Endometrium (tissue), 2 donors: ENCODE results near the gene HCST.
"Not testable (repeated sequence)": the region's sequence is repeated elsewhere in the genome, so short reads cannot be mapped to it uniquely, and the experiment has no call there.

Source experiments
- FAIRE-seq: peaks from 2 replicates; lab custom pipeline; 2012; peaks lifted over from hg19 to GRCh38; lab: Jason Lieb, UNC
- donor health status: control.
- donor health status: control.

HCST gene

GRCh38 chr19:35879770-35880317 is 22.5 kb upstream of the HCST start:
- FAIRE-seq: peak; percentile 41

DNA sequence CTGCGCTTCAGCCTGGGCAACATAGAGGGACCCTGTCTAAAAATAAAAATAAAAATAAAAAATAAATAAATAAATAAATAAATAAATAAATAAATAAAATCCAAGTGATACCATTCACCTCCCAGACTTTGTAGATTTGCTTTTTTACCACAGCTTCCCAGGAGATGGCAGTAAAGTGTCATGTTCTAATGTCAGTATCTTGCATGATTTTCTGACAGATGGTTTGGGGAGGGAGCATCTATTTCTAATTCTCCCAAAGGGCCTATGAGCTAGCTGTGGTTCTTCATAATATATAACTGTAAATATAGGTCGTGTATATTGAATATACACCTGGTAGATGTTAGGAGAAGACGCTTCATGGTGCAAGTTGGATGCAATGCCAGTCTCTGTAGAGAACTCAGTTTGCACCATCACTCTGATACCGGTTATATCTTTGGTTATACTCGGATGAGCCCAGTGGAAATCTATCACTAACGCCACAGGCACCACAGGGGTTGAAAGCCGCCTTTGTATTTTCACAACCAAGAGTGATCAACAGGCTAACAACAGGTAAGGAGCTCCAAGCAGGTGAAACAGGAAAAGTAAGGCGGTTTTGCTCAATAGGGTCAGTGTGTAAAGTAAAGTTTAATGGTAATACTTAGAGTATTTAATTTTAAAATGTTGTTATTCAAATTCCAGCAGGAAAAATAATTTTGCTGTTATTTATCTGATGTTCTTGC is 20.1 kb upstream of the HCST start:
- peak; percentile 92 for FAIRE-seq

DNA sequence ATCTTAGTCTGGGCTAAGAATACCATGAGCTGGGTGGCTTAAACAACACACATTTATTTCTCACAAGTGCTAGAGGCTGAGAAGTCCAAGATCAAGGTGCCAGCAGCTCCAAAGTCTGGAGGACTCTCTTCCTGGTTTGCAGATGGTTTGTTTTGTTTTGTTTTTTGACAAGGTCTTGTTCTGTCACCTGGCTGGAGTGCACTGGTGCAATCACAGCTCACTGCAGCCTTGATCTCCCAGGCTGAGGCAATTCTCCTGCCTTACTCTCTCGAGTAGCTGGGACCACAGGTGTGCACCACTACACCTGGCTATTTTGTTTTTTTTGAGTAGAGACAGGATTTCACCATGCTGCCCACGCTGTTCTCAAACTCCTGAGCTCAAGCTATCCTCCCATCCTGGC is 18.4 kb upstream of the HCST start:
- FAIRE-seq: no peak

GRCh38 chr19:35885225-35885738 is 17.0 kb upstream of the HCST start:
- FAIRE-seq: no peak

DNA sequence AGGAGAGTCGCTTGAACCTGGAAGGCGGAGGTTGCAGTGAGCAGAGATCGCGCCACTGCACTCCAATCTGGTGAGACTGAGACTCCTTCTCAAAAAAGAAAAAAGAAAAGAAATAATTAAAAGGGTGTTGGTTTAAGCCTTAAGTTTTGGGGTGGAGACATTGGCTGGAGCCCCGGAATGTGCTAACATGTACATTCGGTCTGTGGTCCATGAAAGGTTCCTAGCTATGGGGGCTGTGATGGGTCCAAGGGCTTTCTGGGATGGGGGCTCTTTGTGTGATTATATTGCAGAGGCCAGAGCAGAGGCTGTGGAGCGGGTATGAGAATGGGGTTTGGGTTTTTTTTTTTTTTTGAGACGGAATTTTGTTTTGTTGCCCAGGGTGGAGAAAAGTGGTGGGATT is 16.4 kb upstream of the HCST start:
- FAIRE-seq: no peak

GRCh38 chr19:35887197-35887596 is 15.1 kb upstream of the HCST start:
- no peak for FAIRE-seq

DNA sequence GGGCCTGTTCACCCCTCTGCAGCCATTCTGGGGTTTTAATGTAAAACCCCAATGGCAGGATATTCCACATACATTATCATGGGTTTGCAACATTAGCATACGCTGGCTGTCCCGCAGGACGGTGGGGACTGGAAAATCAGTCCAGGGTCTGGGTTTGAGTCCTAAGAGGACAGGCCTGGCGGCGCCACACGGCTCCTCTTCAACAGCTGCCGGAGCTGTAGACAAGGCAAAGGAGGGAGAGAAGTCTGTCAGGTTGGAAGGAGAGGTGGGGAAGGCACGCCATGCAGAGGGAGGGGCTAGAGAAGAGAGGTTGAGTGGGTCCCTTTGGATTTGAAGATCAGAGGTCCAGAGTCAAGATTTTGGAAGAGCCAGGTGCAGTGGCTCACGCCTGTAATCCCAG is 13.9 kb upstream of the HCST start:
- no peak for FAIRE-seq

- no peak for FAIRE-seq
These were observed 12.8 kb upstream of the HCST start for GRCh38 chr19:35889370-35890112.

DNA sequence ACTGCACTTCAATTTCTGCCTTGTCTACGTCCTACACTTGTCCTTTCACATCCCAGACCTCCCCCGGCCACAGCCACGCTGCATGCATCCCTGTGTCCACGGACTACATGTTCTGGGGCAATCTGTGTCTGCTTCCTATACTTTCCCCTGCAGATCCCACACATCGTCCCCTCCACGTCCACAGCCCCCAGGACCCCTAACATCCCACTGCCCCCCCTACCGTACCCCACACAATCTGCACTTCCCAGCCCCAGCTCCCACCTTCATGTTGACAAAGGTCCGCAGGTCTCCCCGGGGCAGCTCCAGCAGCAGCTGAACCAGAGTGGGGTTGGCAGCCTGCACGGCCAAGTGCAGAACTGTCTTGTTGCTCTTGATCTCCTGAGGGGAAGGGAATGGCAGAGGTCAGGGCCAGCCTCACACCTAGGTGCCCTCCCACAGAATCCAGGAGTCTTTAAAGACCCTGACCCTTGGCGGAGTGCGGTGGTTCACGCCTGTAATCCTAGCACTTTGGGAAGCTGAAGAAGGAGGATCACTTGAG is 12.1 kb upstream of the HCST start:
- FAIRE-seq: no peak

- not testable (repeated sequence) for FAIRE-seq
These were observed 10.5 kb upstream of the HCST start for GRCh38 chr19:35891819-35892218.

DNA sequence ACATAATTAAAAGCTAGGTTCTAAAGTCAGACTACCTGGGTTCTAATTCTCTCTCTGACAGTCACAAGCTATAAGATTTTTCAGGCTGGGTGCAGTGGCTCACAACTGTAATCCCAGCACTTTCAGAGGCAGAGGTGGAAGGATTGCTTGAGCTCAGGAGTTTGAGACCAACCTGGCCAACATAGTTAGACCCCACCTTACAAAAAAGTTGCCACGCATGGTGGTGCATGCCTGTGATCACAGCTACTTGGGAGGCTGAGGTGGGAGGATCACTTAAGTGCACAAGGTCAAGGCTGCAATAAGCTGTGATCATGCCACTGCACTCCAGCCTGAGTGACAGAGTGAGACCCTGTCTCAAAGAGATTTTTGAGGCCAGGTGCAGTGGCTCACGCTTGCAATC is 8.0 kb upstream of the HCST start:
- no peak for FAIRE-seq

DNA sequence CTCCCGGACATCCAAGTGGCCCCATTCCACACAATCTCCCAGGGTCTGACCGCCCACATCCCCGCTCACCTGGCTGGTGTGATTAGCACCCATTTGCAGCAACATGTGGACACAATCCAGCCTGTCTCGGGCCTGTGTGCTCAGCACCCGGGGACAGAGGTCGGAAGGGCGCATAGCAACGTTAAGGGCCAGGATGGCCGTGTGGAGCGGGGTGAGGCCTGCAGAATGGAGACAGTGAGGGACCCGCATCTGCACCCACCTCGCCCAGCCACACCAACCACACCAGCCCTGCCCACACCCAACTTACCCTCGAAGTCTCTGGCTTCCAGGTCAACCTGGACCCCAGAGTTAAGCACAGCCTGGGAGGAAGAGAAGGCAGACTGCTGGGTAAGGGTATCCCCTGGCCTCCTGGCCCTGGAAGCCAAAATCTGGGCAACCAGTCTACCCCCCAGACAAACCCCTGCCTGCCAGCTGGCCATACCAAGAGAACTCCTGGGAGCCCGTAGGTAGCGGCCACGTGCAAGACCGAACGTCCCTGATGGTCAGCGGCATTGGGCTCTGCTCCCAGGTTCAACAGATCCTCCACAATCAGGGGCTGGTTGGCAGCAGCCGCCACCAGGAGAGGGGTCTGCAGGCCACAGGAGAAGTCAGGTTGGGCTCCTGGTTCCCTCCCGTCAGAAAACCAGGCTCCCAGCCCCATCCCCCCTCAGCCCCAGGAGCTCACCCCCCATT is 6.3 kb upstream of the HCST start:
- no peak for FAIRE-seq

- FAIRE-seq: no peak
These were observed 5.7 kb upstream of the HCST start for GRCh38 chr19:35896643-35897040.

DNA sequence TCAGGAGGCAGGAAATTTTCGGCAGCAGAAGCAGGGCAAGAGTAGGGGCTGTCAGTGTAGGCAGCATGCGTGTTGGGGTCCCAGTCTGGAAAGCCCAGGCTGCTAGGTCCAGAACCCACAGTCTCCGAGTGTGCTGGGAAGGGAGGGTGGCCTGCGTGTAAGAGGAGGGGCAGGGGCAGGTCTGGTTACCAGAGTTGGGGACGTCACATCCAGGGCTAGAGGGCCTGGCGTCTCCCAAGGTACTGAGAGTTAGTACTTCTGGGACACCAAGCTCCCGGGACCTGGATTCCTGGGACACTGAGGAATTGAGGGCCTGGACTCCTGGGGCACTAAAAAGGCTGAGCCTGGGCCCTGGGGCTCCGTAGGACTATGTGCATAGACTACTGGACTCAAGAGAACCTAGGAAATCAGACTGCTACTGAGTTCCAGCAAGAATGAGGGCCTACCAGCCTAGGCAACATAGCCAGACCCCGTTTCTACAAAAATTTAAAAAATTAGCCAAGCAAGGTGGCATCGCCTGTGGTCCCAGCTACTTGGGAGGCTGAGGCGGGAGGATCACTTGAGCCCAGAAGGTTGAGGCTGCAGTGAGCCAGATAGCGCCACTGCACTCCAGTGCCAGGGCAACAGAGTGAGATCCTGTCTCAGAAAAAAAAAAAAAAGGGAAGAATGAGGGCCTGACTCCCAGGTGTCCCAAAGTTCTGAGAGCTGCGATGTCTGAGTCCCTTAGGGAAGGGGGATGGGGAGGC is 4.5 kb upstream of the HCST start:
- no peak for FAIRE-seq

GRCh38 chr19:35898499-35898809 is 3.9 kb upstream of the HCST start:
- no peak for FAIRE-seq

- no peak for FAIRE-seq
These were observed 2.6 kb upstream of the HCST start for GRCh38 chr19:35899547-35900214.

GRCh38 chr19:35901055-35901644 is 1.2 kb upstream of the HCST start:
- FAIRE-seq: no peak

DNA sequence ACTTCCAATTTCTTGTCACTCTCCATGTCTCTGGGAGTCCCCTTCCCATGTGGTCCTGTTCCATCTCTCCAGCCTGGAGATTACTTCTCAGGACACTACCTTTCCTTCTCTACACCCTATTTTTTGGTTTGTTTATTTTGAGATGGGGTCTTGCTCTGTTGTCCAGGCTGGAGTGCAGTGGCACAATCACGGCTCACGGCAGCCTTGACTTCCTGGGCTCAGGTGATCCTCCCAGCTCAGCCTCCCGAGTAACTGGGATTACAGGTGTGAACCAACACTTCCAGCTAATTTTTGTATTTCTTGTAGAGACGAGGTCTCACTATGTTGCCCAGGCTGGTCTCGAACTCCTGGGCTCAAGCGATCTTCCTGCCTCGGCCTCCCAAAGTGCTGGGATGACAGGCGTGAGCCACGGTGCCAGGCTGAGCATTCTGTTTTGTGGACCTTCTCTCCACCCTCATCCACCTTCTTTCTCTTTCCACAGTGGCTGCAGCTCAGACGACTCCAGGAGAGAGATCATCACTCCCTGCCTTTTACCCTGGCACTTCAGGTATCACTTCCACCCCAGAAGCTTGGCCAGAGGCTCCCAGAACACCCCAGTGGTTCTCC is 644 bp downstream of the HCST start:
- no peak for FAIRE-seq

- no peak for FAIRE-seq
These were observed 1.3 kb downstream of the HCST start for GRCh38 chr19:35903550-35904179.
